Heart left ventricle (tissue), 16 donors: ENCODE measurements around the gene ZNF689. TPM values are rescaled to one million over a fixed set of nuclear protein-coding genes. Genes with fewer than 3 reads are reported as not detected.

Experiments
- ATAC-seq, 4 donors: fragments of 200-7000 bp; cut with Tn5 transposase; one replicate each; pipeline ENCODE4 v1.9.1; 2020 to 2022; ENCODE audit warnings: moderate library complexity in 4 of 4, mild to moderate bottlenecking in 3 of 4, moderate number of reproducible peaks in 1 of 4
- DNase-seq, 5 donors: peaks; one replicate each; pipeline ENCODE4 v3.0.0-alpha.2; 2020
- H3K27ac ChIP-seq, 12 donors: fragments of 200-600 bp; sonication (generic) in 4 of 12; one replicate each; pipeline versions ENCODE4 v1.5.0 to v1.8.0; 2016 to 2022; ENCODE audit warnings: mild to moderate bottlenecking in 2 of 12
- H3K27me3 ChIP-seq, 9 donors: fragments of 200-600 bp; sonication (generic) in 2 of 9; one replicate each; pipeline versions ENCODE4 v1.5.1 to v1.8.0; 2016 to 2022; ENCODE audit warnings: mild to moderate bottlenecking in 3 of 9
- H3K36me3 ChIP-seq, 9 donors: fragments of 200-600 bp; sonication (generic) in 2 of 9; one replicate each; pipeline versions ENCODE4 v1.5.0 to v1.8.0; 2018 to 2022; ENCODE audit warnings: mild to moderate bottlenecking in 2 of 9
- H3K4me1 ChIP-seq, 12 donors: fragments of 200-600 bp; sonication (generic) in 4 of 12; one replicate each; pipeline versions ENCODE4 v1.5.0 to v1.8.0; 2016 to 2022; ENCODE audit warnings: mild to moderate bottlenecking in 3 of 12
- H3K4me3 ChIP-seq, 12 donors: fragments of 200-600 bp; sonication (generic) in 4 of 12; one replicate each; pipeline versions ENCODE4 v1.5.0 to v1.8.0; 2017 to 2022; ENCODE audit warnings: mild to moderate bottlenecking in 9 of 12, moderate library complexity in 4 of 12
- H3K9me3 ChIP-seq, 12 donors: fragments of 200-600 bp; sonication (generic) in 4 of 12; one replicate each; pipeline versions ENCODE4 v1.5.0 to v1.8.0; 2016 to 2022; ENCODE audit warnings: mild to moderate bottlenecking in 1 of 12
- POLR2A ChIP-seq, 2 donors: fragments of 450-650 bp; IDR thresholded peaks; one replicate each; pipeline ENCODE4 v1.6.1; 2017; ENCODE audit warnings: antibody characterized with exemption in 2 of 2, mild to moderate bottlenecking in 2 of 2, moderate library complexity in 2 of 2
- WGBS, 4 donors: extraction: QIAGEN DNeasy Blood & Tissue Kit in 2 of 4; methylation state at CpG; one replicate each; pipeline versions ENCODE4 v1.1.5 to v1.1.7; 2013 to 2018; 5-methylcytosine and 5-hydroxymethylcytosine counted together
- intact Hi-C, 10 donors: fragments of 100-400 bp; cut with DNase I; formaldehyde crosslinking; loops; one replicate each; pipeline versions ENCODE4 v1.11.1 to v1.14.2; 2022
- polyA plus RNA-seq, 2 donors: library from polyadenylated mRNA; stranded (reverse); fragments of 200-250 nt; gene quantifications; one replicate each; pipeline ENCODE4 v1.2.3, GENCODE V29; 2013
- total RNA-seq, 9 donors: library from RNA; depleted of rRNA in 2 of 9; stranded (reverse); fragments of >200 nt in 2 of 9; fragmentation: NEBNext Ultra II Directional in 3 of 9; extraction: Animal tissue kit (Norgen Biotek cat#: 25700) in 3 of 9; gene quantifications; one replicate each; pipeline versions ENCODE4 v1.1.0 to v1.2.4, GENCODE V29; 2016 to 2023
- TF ChIP-seq, protein P1 (sequence below), 12 donors: fragments of 200-600 bp; sonication (generic) in 4 of 12; IDR thresholded peaks; one replicate each; pipeline versions ENCODE4 v1.5.0 to v1.8.0; 2018 to 2022; ENCODE audit warnings: antibody characterized with exemption in 12 of 12, mild to moderate bottlenecking in 5 of 12
- donor health status: ischemic (EF 13 %, LVEDD 7.1; RV severe dilation, severe dysfunction).
- donor health status: healthy with polysubstance abuse.
- donor health status: DM: no; HTN: yes; CAD: no.
- donor health status: DM: no; HTN: no; CAD: no.
- donor health status: ischemic (EF 25% LVEDD 6.9; RV normal size, moderate dysfunction).
- donor health status: ischemic (EF 25% LVEDD 5.7; RV mildly dilated, moderate dysfunction).
- donor health status: healthy.
- donor health status: DM: yes; HTN: yes; CAD: no.
- donor health status: ischemic (EF 35%, LVEDD 5.7; RV mildly dilated, moderate dysfunction).
- donor health status: nonischemic (EF 11% LVEDD 7.7; RV severe dilation, severe dysfunction).
- donor health status: DM: yes; HTN: yes; CAD: no.
- donor health status: PGD.
- donor health status: ischemic (EF 29% LVEDD 5.4; RV normal size, mild dysfunction).
- donor health status: nonischemic (EF 23%, LVEDD 6.1; RV moderate dilation, normal function).

The ZNF689 gene
- total and polyA plus RNA-seq, 11 donors, result 2.7 to 7.9 (median 6.5) TPM

GRCh38 chr16:30556125-30556473, 54.1 kb downstream of the ZNF689 start:
- H3K36me3 ChIP-seq, result peaks cover 0 to 31% (median 21%) of the 10 kb centered on the region in 9 donors
- 53 to 58% (median 54%) methylated on average over 9 to 10 of the region's 10 CpGs for WGBS, 4 donors
- no peak for ATAC-seq
- TF ChIP-seq, protein P1, sequence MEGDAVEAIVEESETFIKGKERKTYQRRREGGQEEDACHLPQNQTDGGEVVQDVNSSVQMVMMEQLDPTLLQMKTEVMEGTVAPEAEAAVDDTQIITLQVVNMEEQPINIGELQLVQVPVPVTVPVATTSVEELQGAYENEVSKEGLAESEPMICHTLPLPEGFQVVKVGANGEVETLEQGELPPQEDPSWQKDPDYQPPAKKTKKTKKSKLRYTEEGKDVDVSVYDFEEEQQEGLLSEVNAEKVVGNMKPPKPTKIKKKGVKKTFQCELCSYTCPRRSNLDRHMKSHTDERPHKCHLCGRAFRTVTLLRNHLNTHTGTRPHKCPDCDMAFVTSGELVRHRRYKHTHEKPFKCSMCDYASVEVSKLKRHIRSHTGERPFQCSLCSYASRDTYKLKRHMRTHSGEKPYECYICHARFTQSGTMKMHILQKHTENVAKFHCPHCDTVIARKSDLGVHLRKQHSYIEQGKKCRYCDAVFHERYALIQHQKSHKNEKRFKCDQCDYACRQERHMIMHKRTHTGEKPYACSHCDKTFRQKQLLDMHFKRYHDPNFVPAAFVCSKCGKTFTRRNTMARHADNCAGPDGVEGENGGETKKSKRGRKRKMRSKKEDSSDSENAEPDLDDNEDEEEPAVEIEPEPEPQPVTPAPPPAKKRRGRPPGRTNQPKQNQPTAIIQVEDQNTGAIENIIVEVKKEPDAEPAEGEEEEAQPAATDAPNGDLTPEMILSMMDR (IDR thresholded peaks at IDR 0.05), result no peak
- no peak for TF ChIP-seq POLR2A (IDR thresholded peaks at IDR 0.05)
- no peaks in the 10 kb centered on the region for H3K9me3 ChIP-seq
- H3K27ac ChIP-seq, result peak overlapping the region in 3 of 12 donors; percentile 89 to 99 (median 92)
- no peaks in the 10 kb centered on the region for H3K27me3 ChIP-seq
- DNase-seq, result no peak
- peaks cover 0 to 75% (median 34%) of the 10 kb centered on the region in 12 donors for H3K4me1 ChIP-seq
- intact Hi-C loops, result loop anchor here in 1 of 10 donors (2.0 kb wide), 1 partner anchor 21 kb away; the partner anchor contains the start of gene ZNF747
- H3K4me3 ChIP-seq, result no peak overlapping the region

DNA sequence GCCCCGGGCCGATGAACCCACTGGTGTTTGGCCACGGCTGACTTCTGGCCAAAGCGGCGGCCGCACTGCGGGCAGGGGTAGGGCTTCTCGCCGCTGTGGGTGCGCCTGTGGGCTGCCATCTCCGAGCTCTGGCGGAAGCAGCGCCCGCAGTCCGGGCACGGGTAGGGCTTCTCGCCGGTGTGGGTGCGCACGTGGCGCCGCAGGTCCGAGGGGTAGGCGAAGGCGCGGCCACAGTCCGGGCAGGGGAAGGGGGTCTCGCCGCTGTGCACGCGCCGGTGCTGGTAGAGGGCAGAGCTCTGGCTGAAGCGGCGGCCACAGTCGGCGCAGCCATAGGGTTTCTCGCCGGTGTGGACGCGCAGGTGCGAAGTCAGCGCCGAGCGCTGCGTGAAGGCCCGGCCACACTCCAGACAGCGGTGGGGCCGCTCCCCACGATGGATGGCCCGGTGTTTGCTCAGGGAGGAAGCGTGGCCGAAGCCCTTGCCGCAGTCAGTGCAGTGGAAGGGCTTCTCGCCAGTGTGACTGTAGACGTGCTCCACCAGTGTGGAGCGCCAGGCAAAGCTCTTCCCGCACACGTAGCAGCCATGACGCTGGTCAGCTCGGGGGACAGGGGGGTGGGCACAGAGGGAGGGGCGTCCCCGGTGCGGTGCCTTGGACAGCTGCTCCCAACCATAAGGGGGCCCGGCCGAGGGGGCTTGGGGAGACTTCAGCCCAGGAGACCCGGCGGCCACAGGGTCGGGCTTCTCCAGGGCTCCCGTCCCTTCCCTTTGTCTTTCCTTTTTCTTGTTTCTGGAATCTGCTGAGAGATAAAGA, 54.7 kb downstream of the ZNF689 start:
- Histone ChIP-seq H3K27me3 (no peaks in the 10 kb centered on the region), H3K27ac (peak overlapping the region in 3 of 12 donors; percentile 33 to 99 (median 92)), H3K4me1 (peaks cover 0 to 73% (median 31%) of the 10 kb centered on the region in 12 donors), H3K9me3 (no peaks in the 10 kb centered on the region), H3K4me3 (no peak overlapping the region), H3K36me3 (peaks cover 0 to 31% (median 21%) of the 10 kb centered on the region in 9 donors)
- ATAC-seq (no peak), DNase-seq (no peak)
- 94 to 98% (median 95%) methylated on average over 41 to 69 of the region's 69 CpGs for WGBS, 4 donors
- TF ChIP-seq, protein P1 (IDR thresholded peaks at IDR 0.05), result no peak
- no peak for TF ChIP-seq POLR2A (IDR thresholded peaks at IDR 0.05)
- intact Hi-C loops, result loop anchor here in 1 of 10 donors (2.0 kb wide), 1 partner anchor 21 kb away; the partner anchor contains the start of gene ZNF747

GRCh38 chr16:30554557-30555314, 55.5 kb downstream of the ZNF689 start:
- peaks cover 0 to 31% (median 21%) of the 10 kb centered on the region in 9 donors for H3K36me3 ChIP-seq
- ATAC-seq, result no peak
- WGBS, 4 donors, result 93 to 95% (median 94%) methylated on average over 7 to 18 of the region's 18 CpGs
- intact Hi-C loops, result no loop called here
- H3K4me3 ChIP-seq, result no peak overlapping the region
- H3K27me3 ChIP-seq, result no peaks in the 10 kb centered on the region
- no peak for DNase-seq
- H3K9me3 ChIP-seq, result no peaks in the 10 kb centered on the region
- H3K4me1 ChIP-seq, result peaks cover 0 to 66% (median 31%) of the 10 kb centered on the region in 12 donors
- peak overlapping the region in 2 of 12 donors; percentile 33 to 51 for H3K27ac ChIP-seq
- TF ChIP-seq, protein P1 (IDR thresholded peaks at IDR 0.05), result no peak
- TF ChIP-seq POLR2A (IDR thresholded peaks at IDR 0.05), result no peak
